HepG2 (cell line): ENCODE data around the gene CTRL. TPM values are rescaled to one million over a fixed set of nuclear protein-coding genes. Genes with fewer than 3 reads are reported as not detected.

ENCODE experiments used
- ELF1 ChIP-seq: sonication (generic); formaldehyde crosslinking; IDR thresholded peaks from 2 replicates; pipeline ENCODE4 v1.4.0; 2020; ENCODE audit warnings: missing genetic modification reagents
- MED1 ChIP-seq: sonication (generic); formaldehyde crosslinking; IDR thresholded peaks from 2 replicates; pipeline ENCODE4 v1.4.0; 2020; ENCODE audit warnings: missing genetic modification reagents
- MYC ChIP-seq: sonication (generic); formaldehyde crosslinking; IDR thresholded peaks from 2 replicates; pipeline ENCODE4 v1.9.0; 2021; ENCODE audit warnings: missing genetic modification reagents, borderline replicate concordance
- NR1H2 ChIP-seq: sonication (generic); formaldehyde crosslinking; IDR thresholded peaks from 2 replicates; pipeline ENCODE4 v1.8.1; 2022; ENCODE audit warnings: low read depth, missing genetic modification reagents, borderline replicate concordance
- PHF21A ChIP-seq: sonication (generic); formaldehyde crosslinking; IDR thresholded peaks from 2 replicates; pipeline ENCODE4 v1.5.0; 2020; ENCODE audit warnings: mild to moderate bottlenecking, missing genetic modification reagents
- ZC3H4 ChIP-seq: sonication (generic); formaldehyde crosslinking; IDR thresholded peaks from 2 replicates; pipeline ENCODE4 v1.4.0; 2020; ENCODE audit warnings: missing genetic modification reagents, borderline replicate concordance
- ZNF543 ChIP-seq: sonication (generic); formaldehyde crosslinking; IDR thresholded peaks from 2 replicates; pipeline ENCODE4 v1.4.0; 2020; ENCODE audit warnings: mild to moderate bottlenecking, missing genetic modification reagents
- ZNF546 ChIP-seq: sonication (generic); formaldehyde crosslinking; conservative IDR thresholded peaks from 2 replicates; pipeline ENCODE4 v1.8.1; 2023; ENCODE audit warnings: mild to moderate bottlenecking, missing genetic modification reagents
- ZNF598 ChIP-seq: sonication (generic); formaldehyde crosslinking; IDR thresholded peaks from 2 replicates; pipeline ENCODE4 v1.5.1; 2020; ENCODE audit warnings: mild to moderate bottlenecking, missing genetic modification reagents, borderline replicate concordance
- ZNF777 ChIP-seq: sonication (generic); formaldehyde crosslinking; IDR thresholded peaks from 2 replicates; pipeline ENCODE4 v1.4.0; 2020; ENCODE audit warnings: missing genetic modification reagents
- polyA plus RNA-seq, 8 experiments: library from polyadenylated mRNA; depleted of rRNA in 3 of 8; stranded (reverse) in 7 of 8; unstranded in 1 of 8; fragments of >200 nt; fragmentation: Illumina TruSeq in 4 of 8; extraction: Trizol in 4 of 8; gene quantifications; 2 replicates each; pipeline versions ENCODE4 v1.2.1 to v1.2.3, GENCODE V29; 2011 to 2016; ENCODE audit warnings: low read depth in 4 of 8, missing spikeins in 1 of 8, mixed read lengths in 1 of 8; ENCODE audit not compliant: insufficient read depth in 1 of 8
- total RNA-seq, 5 experiments: library from RNA; depleted of rRNA; stranded (reverse); fragments of >200 nt; fragmentation: Illumina TruSeq; extraction: Trizol; gene quantifications; 2 replicates each; pipeline ENCODE4 v1.2.3, GENCODE V29; 2016; ENCODE audit warnings: low read depth in 1 of 5
- TF ChIP-seq, protein P1 (sequence below): IDR thresholded peaks from 2 replicates; pipeline ENCODE4 v1.6.1; 2016; ENCODE audit warnings: low read depth, missing genetic modification reagents, missing compliant biosample characterization
- TF ChIP-seq, protein P2 (sequence below): IDR thresholded peaks from 2 replicates; pipeline ENCODE4 v1.4.0; 2020; ENCODE audit warnings: mild to moderate bottlenecking, missing genetic modification reagents
- TF ChIP-seq, protein P3 (sequence below): sonication (generic); formaldehyde crosslinking; IDR thresholded peaks from 2 replicates; pipeline ENCODE4 v1.4.0; 2020; ENCODE audit warnings: low read depth, mild to moderate bottlenecking, missing genetic modification reagents
- TF ChIP-seq, protein P4 (sequence below): sonication (generic); formaldehyde crosslinking; IDR thresholded peaks from 2 replicates; pipeline ENCODE4 v1.5.0; 2020; ENCODE audit warnings: mild to moderate bottlenecking, missing genetic modification reagents, borderline replicate concordance

The CTRL gene
- total and polyA plus RNA-seq, 2 of the 13 experiments (the other 11 are each of a cell fraction or from before 2014, with no cell fraction given): 1.9 to 2.7 TPM

DNA sequence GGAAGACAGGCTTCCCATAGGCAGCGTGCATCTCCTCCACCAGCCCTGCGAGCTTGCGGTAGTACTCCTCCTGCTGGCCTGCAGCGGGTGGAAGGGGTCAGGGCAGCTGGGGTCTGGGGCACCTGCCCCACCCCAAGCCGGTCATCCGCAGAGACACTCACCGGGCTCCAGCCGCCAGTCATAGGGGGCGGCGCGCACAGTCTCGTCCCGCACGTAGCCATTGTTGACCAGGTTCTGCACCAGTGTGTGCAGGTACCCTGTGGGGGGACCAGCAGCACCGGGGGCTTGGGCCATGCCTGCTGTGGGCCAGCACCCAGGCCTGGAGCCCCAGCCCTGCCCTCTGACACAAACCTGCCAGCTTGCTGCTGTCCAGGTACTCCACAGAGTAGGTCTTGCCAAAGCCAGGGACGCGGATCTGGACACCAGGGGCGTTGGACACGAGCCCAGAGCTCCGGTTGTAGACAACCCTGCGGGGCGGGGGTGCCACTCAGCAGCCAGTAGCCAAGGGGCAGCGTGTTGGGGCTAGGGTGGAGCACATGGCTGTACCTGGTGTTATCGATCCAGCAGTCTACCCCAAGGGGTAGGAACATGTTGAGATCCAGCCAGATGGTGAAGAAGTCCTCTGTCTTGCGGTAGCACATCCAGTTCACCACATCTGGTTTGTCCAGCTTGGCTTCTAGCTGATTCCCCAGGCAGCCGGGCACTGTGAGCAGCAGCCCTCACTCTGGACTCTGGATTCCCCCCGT lies 11.0 kb upstream of the CTRL start (continued):
- TF ChIP-seq, protein P1, sequence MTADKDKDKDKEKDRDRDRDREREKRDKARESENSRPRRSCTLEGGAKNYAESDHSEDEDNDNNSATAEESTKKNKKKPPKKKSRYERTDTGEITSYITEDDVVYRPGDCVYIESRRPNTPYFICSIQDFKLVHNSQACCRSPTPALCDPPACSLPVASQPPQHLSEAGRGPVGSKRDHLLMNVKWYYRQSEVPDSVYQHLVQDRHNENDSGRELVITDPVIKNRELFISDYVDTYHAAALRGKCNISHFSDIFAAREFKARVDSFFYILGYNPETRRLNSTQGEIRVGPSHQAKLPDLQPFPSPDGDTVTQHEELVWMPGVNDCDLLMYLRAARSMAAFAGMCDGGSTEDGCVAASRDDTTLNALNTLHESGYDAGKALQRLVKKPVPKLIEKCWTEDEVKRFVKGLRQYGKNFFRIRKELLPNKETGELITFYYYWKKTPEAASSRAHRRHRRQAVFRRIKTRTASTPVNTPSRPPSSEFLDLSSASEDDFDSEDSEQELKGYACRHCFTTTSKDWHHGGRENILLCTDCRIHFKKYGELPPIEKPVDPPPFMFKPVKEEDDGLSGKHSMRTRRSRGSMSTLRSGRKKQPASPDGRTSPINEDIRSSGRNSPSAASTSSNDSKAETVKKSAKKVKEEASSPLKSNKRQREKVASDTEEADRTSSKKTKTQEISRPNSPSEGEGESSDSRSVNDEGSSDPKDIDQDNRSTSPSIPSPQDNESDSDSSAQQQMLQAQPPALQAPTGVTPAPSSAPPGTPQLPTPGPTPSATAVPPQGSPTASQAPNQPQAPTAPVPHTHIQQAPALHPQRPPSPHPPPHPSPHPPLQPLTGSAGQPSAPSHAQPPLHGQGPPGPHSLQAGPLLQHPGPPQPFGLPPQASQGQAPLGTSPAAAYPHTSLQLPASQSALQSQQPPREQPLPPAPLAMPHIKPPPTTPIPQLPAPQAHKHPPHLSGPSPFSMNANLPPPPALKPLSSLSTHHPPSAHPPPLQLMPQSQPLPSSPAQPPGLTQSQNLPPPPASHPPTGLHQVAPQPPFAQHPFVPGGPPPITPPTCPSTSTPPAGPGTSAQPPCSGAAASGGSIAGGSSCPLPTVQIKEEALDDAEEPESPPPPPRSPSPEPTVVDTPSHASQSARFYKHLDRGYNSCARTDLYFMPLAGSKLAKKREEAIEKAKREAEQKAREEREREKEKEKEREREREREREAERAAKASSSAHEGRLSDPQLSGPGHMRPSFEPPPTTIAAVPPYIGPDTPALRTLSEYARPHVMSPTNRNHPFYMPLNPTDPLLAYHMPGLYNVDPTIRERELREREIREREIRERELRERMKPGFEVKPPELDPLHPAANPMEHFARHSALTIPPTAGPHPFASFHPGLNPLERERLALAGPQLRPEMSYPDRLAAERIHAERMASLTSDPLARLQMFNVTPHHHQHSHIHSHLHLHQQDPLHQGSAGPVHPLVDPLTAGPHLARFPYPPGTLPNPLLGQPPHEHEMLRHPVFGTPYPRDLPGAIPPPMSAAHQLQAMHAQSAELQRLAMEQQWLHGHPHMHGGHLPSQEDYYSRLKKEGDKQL (CRISPR knock-in tag): no peak
- no peak; the same call in none of the 2 replicates for TF ChIP-seq ZNF546 (CRISPR knock-in tag)
- TF ChIP-seq ZNF777 (CRISPR knock-in tag): 0 out of 2 replicates have a peak, but pooled peaks have one; percentile 28
- TF ChIP-seq, protein P2, sequence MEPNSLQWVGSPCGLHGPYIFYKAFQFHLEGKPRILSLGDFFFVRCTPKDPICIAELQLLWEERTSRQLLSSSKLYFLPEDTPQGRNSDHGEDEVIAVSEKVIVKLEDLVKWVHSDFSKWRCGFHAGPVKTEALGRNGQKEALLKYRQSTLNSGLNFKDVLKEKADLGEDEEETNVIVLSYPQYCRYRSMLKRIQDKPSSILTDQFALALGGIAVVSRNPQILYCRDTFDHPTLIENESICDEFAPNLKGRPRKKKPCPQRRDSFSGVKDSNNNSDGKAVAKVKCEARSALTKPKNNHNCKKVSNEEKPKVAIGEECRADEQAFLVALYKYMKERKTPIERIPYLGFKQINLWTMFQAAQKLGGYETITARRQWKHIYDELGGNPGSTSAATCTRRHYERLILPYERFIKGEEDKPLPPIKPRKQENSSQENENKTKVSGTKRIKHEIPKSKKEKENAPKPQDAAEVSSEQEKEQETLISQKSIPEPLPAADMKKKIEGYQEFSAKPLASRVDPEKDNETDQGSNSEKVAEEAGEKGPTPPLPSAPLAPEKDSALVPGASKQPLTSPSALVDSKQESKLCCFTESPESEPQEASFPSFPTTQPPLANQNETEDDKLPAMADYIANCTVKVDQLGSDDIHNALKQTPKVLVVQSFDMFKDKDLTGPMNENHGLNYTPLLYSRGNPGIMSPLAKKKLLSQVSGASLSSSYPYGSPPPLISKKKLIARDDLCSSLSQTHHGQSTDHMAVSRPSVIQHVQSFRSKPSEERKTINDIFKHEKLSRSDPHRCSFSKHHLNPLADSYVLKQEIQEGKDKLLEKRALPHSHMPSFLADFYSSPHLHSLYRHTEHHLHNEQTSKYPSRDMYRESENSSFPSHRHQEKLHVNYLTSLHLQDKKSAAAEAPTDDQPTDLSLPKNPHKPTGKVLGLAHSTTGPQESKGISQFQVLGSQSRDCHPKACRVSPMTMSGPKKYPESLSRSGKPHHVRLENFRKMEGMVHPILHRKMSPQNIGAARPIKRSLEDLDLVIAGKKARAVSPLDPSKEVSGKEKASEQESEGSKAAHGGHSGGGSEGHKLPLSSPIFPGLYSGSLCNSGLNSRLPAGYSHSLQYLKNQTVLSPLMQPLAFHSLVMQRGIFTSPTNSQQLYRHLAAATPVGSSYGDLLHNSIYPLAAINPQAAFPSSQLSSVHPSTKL (CRISPR knock-in tag): peak; percentile 7; the same call in 1 of the 2 replicates
- TF ChIP-seq MYC (CRISPR knock-in tag): peak; percentile 47; the same call in 1 of the 2 replicates
- TF ChIP-seq PHF21A (CRISPR knock-in tag): no peak
- TF ChIP-seq ZNF543 (CRISPR knock-in tag): peak; percentile 77; the same call in 1 of the 2 replicates
- TF ChIP-seq NR1H2: no peak; the same call in 1 of the 2 replicates
- TF ChIP-seq, protein P3, sequence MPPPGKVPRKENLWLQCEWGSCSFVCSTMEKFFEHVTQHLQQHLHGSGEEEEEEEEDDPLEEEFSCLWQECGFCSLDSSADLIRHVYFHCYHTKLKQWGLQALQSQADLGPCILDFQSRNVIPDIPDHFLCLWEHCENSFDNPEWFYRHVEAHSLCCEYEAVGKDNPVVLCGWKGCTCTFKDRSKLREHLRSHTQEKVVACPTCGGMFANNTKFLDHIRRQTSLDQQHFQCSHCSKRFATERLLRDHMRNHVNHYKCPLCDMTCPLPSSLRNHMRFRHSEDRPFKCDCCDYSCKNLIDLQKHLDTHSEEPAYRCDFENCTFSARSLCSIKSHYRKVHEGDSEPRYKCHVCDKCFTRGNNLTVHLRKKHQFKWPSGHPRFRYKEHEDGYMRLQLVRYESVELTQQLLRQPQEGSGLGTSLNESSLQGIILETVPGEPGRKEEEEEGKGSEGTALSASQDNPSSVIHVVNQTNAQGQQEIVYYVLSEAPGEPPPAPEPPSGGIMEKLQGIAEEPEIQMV (CRISPR knock-in tag): no peak
- peak; percentile 72; the same call in 1 of the 2 replicates for TF ChIP-seq ZC3H4 (CRISPR knock-in tag)
- 0 out of 2 replicates have a peak, but pooled peaks have one; percentile 47 for TF ChIP-seq ZNF598 (CRISPR knock-in tag)
- no peak for TF ChIP-seq ELF1 (CRISPR knock-in tag)
- TF ChIP-seq, protein P4, sequence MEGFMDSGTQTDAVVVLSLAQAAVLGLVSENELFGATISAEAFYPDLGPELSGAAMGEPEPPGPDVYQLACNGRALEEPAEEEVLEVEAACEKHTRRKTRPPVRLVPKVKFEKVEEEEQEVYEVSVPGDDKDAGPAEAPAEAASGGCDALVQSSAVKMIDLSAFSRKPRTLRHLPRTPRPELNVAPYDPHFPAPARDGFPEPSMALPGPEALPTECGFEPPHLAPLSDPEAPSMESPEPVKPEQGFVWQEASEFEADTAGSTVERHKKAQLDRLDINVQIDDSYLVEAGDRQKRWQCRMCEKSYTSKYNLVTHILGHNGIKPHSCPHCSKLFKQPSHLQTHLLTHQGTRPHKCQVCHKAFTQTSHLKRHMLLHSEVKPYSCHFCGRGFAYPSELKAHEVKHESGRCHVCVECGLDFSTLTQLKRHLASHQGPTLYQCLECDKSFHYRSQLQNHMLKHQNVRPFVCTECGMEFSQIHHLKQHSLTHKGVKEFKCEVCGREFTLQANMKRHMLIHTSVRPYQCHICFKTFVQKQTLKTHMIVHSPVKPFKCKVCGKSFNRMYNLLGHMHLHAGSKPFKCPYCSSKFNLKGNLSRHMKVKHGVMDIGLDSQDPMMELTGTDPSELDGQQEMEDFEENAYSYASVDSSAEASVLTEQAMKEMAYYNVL (CRISPR knock-in tag): peak; percentile 20; the same call in 1 of the 2 replicates
- no peak for TF ChIP-seq MED1 (CRISPR knock-in tag)
